HG02840 (cell line): ENCODE measurements around the gene SCIMP.

Source experiments
- ATAC-seq: cut with Tn5 transposase; IDR thresholded peaks from one replicate; pipeline ENCODE4 v1.9.1; 2021; ENCODE audit warnings: mild to moderate bottlenecking, moderate library complexity, moderate number of reproducible peaks; ENCODE audit not compliant: unreplicated experiment, low FRiP score

SCIMP gene

DNA sequence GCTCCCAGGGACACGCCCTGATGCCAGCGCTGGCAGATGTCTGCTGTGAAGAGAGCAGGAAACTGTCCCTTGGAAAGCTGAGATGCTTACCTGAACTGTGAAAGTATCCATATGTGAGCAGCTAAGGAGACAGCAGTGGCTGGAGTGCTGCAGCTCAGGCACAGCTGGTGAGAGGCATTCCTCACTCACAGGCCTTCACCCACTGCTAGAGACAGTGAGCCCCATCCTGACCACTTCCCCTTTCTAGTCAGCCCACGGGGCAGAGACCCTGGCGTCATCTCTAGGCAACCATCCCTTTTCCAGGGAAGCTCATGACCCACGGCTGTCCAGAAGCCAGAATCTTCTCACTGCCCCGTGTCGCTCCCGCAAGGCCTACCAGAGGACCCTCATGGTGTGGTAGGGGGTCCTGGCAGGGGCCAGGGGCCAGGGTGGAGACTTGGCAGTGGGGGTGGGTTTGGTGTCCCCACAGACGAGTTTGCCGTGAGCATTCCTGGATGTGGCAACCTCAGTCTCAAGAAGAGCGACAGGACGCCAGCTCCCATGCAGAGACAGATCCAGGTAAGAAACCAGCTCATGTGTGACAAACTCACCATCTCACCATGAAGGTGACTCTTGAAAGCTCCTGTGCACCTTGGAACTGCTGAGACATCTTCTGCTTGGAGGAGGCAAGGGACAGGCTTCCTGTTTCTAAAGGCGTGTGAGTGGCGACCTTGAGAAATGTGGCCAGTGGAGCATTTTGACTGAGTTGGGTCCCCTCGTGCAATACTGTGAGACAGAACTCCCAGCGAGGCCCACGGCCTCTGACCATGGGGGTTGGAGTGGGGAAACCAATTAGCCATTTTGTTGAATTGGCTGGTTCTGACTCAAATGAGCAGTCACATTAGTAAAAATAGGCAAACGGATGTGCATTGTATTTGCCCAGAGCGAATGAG, at the start of gene SCIMP:
Gene SCIMP, minus strand, starts transcription at position 216 of the 932 bp plus-strand sequence. Its CDS starts 105 bp downstream, at position 111.
- ATAC-seq: no peak

- ATAC-seq: no peak
These were observed 49.1 kb upstream of the SCIMP start for GRCh38 chr17:5283571-5284315.

DNA sequence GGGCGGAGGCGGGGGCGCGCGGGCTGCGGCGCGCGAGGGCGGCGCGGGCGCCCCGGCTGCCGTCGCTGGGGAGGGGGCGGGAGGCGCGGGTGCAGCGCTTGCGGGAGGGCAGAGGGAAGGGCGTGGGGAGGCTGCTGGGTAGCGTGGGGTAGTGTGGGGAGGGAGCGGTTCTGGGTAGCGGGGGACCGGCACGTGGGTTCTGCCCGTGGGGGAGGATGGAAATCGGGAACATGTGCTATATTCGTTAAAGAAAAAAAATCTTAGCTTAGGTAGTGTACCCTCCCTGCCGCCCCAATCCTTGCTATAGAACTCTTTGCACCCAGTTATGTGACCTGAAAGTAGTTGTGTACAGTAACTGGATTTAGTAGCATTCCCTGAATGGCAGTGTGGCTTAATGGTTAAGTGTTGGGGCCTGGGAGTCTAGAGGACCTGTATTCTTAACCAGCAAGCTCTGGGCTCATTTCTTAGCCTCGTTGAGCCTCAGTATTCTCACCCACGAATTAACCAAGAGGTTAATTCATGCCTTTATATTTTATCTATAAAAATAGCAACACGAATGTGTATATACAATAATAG, 48.1 kb upstream of the SCIMP start:
- no peak for ATAC-seq

DNA sequence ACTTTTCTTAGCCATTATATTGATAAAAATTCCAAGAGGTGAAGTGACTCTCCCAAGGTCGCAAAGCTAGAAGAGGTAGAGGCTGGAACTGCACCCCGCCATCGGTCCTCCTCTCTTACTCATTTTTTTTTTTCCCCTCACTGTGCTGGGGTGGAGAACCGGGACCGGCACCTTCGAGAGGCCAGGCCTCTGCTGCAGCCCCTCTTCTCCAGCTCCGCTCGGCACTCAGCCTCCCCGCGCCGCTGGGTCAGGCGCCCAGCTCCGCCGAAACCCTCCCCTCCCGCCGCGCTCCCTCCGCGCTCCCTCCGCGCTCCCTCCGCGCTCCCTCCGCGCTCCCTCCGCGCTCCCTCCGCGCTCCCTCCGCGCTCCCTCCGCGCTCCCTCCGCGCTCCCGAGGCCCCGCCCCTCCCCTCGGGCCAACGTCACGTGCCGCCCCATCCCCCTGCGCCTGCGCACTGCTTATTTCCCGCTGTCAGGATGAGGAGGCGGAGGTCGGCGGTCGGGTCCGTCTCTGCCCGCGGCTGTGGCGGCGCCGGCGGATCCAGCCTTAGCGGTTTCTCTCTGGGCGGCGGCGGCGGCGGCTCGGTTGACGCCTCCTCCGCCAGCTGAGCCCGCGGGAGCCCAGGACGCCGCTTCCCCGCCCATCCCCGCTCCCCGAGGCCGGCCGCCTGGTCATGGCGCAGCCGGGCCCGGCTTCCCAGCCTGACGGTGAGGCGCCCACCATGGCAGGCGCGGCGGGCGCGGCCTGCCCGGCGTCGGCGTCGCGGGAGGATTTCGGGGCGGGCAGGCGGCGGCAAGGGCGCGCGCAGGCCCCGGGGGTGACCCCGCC, 47.4 kb upstream of the SCIMP start, which contains the start of gene RABEP1:
Gene RABEP1, plus strand, starts transcription at position 471 of the 828 bp plus-strand sequence. Its CDS starts 203 bp downstream, at position 674.
- ATAC-seq: peak; percentile 74

DNA sequence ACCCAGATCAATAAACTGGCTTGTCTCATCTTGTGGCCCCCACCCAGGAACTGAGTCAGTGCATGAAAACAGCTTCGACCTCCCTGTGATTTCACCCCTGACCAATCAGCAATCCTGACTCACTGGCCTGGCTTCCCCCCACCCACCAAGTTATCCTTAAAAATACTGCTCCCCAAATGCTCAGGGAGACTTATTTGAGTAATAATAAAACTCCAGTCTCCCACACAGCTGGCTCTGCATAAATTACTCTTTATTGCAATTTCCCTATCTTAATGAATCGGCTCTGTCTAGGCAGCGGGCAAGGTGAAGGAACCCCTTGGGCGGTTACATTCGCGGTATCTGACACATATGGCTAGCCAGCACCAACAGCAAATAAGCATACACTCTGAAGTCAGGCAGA, 37.7 kb upstream of the SCIMP start:
- no peak for ATAC-seq

GRCh38 chr17:5269241-5269960, 34.7 kb upstream of the SCIMP start:
- ATAC-seq: no peak

GRCh38 chr17:5264893-5265292, 30.2 kb upstream of the SCIMP start:
- no peak for ATAC-seq

GRCh38 chr17:5263441-5263840, 28.8 kb upstream of the SCIMP start:
- ATAC-seq: no peak

DNA sequence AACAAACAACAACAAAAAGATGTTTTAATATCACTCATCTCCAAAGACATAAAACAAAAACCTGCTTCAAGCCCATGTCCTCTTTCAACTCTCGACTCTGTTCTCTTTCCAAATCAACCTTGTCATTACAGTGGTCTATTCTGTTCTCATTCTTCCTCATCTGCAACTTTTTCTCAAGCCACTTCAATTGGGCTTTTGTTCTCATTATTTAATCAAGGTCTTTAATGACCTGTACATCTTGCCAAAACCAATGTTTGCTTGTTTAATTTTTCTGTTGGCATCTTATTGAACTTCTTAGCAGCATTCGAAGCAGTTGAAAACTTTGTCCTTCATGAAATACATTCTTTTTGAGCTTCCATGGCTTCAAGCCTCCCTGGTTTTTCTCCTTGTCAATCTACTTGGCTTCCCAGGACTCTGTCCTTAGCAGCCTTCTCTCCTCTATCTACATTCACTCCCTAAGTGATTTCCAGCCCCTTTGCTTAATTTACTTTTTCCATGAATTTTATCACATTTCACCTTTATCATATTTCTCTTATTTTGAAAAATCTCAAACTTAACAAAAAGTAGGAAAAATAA, 27.8 kb upstream of the SCIMP start:
- no peak for ATAC-seq

GRCh38 chr17:5260542-5260941, 25.9 kb upstream of the SCIMP start:
- ATAC-seq: no peak

DNA sequence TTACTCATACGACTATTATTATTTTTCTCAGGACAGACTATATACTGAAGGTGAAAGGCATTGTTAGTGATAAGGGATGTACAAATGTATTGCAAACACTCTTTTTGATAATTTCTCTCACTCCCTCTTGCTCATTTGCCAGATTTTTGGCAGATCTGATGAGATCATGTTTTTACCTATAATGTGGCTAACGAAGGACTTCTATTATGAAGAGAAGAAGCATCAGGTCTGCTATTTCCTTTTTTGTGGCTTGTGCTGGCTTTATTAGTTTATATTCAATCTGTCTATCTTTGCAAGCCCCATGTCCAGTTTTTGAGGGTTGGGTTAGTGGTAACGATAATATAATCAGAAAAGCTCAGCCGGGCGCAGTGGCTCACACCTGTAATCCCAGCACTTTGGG, 22.5 kb upstream of the SCIMP start:
- no peak for ATAC-seq

- ATAC-seq: no peak
These were observed 20.4 kb upstream of the SCIMP start for GRCh38 chr17:5254903-5255521.

DNA sequence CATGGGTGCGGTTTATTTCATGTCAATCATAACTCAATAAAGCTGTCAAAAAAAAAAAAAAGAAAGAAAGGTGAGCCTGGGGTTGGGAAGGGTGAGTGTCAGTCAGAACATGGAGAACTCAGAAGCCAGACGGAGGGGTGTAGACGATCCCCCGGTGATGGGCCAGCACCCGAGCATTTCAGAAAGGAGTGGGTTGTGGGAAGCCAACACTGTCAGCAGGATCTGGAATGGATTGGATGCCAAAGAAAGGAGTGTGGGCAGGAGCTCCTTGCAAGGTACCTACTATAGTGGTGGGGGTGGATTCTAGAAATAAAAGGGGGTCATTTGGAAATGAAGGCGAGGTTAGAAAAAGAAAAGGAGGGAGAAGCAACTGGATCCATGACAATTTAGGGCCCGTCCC, 19.8 kb upstream of the SCIMP start:
- ATAC-seq: no peak

GRCh38 chr17:5249615-5250014, 15.0 kb upstream of the SCIMP start:
- ATAC-seq: no peak

DNA sequence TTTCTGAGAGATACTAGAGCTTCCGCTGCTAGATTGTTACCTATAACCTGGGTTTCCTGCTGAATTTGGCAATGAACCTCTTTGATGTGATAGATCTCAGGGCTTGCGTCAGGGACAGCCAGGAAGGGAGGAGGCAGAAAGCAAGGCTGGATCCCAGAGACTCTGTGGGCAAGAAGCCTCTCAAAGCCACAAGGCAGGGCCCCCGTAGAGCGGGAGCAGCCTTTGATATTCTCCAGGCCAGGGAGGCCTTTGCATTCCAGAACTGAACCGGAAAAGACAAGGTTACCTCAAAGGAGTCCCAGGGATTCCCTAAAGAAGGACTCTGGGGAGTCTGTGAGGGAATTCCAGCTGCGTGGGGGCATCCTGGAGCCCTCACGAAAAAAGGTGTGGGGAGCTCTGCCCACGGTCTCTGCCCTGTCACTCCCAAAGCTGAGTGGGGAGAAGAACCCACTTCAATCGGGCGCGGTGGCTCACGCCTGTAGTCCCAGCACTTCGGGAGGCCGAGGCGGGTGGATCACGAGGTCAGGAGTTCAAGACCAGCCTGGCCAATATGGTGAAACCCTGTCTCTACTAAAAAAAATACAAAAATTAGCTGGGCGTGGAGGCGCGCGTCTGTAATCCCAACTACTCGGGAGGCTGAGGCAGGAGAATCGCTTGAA, 14.3 kb upstream of the SCIMP start:
- no peak for ATAC-seq

GRCh38 chr17:5247621-5248020, 13.0 kb upstream of the SCIMP start:
- no peak for ATAC-seq

DNA sequence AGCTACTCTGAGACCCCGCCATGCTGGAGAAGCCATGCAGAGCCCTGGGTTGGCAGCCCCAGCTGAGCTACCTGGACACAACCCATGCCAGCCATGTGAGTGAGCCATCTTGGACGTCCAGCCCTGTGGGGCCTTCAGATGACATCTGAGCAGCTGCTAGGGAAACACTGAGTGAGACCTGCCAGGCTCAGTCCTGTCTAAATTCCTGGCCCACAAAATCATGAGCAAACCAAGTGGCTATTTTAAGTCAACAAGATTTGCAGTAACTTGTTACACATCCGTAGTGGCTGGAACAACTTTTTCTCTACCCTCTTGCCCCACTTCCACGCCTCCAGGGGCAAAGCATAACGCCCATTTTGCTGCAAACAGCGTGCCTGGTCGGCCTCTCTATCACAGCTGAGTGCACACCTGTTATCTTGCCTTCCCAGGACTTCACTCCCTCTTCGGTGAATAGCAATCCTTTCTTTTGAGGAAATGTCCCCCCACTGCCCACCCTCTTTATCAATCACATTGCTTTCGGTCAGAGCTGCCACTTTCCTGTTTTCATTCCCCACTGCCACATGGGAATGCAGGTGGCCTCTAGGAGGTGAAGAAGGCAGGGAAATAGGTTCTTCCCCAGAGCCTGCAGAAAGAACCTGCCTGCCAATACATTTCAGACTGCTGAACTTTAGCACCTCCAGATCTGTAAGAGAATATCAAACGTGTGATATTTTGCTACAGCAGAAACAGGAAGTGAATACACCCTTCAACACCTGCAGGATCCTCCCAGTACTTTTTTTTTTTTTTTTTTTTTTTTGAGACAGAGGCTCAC, 7.4 kb upstream of the SCIMP start:
- no peak for ATAC-seq
